ENCODE data around the gene NSF.
"Not testable (repeated sequence)": the region's sequence is repeated elsewhere in the genome, so short reads cannot be mapped to it uniquely, and the experiment has no call there.

NSF gene

DNA sequence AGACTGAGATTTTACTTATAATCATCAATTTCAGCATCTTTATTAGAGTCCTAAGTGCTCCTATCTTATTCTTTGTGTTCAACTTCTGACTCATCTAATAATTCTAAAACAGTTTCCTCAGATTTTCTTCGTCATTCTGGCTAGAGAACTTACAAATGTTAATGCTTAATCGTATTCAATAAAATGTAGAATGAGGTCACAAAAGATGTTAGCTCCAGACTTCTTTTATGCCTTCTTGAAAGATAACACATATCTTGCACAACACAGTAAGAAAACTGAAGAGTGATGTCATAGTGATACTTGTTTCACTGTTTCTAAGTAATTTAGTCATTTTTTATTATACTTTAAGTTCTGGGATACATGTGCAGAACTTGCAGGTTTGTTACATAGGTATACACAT is 93.2 kb downstream of the NSF start:
- H3K4me3 ChIP-seq (ENCODE audit: control insufficient read depth, low read depth, low read length); DNase-seq (ENCODE audit: low read depth): not testable (repeated sequence)

GRCh38 chr17:46685284-46685683 is 94.8 kb downstream of the NSF start:
- not testable (repeated sequence) for DNase-seq (ENCODE audit: low read depth); H3K4me3 ChIP-seq (ENCODE audit: control insufficient read depth, low read depth, low read length)

- not testable (repeated sequence) for DNase-seq (ENCODE audit: low read depth); H3K4me3 ChIP-seq (ENCODE audit: control insufficient read depth, low read depth, low read length)
These were observed 101.7 kb downstream of the NSF start for GRCh38 chr17:46692196-46692595.

DNA sequence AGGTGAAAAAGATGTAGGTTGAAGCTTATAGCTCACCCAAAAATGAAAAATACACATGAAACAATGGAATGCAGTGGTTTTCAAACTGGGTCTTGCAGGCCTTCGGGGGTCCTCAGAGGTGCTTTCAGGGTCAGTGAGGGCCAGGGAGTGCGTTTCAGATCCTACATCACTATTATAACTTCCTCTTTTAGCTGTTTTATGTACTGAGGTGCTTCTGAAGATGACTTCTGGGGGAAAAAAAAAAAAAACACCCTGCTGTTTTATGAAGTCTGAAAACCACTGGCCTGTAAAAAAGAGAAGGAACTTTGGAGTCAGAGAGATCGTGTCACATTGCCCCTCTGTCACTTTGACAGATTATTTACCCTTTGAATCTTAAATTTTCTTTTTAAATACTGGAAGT is 102.8 kb downstream of the NSF start:
- H3K4me3 ChIP-seq (ENCODE audit: control insufficient read depth, low read depth, low read length); DNase-seq (ENCODE audit: low read depth): not testable (repeated sequence)

DNA sequence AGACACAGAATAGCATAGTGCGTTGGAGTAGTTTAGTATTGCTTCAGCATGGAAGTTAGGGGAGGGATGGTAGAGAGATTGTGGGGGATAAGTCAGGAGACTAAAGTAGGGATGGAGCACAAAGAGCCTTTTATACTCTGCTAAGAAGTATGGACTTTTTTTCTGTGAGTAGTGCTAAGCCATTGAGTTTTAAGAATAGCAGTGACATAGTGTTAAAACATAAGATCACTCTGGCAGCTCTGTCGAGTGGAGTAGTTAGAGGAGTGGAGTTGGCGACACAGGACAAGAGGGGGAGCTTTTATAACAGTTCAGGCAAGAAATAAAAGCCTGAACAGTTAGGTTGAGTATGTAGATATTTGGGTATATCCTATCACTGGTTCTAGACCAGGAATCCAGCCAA is 106.1 kb downstream of the NSF start:
- DNase-seq (ENCODE audit: low read depth); H3K4me3 ChIP-seq (ENCODE audit: control insufficient read depth, low read depth, low read length): not testable (repeated sequence)

DNA sequence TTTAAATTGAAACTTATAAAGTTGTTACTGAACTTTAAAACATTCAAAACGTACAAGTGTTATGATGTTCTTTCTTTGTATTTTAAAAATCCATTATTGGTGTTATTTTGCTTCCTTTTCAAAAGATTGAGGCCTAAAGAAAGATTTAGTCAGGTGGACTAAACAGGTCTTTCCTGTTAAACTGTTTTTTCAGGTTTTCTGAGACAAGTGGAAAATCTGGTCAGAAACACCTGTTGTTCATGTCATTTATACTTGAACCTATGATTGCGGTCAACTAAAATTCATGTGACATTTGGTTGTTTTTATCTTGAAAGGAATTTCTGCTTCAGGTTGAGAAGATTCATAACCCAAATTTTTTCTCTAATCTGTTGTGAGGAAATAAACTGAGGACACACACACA is 108.5 kb downstream of the NSF start:
- not testable (repeated sequence) for DNase-seq (ENCODE audit: low read depth); H3K4me3 ChIP-seq (ENCODE audit: control insufficient read depth, low read depth, low read length)

GRCh38 chr17:46717999-46718398 is 127.5 kb downstream of the NSF start:
- DNase-seq (ENCODE audit: low read depth), result no peak
- H3K4me3 ChIP-seq (ENCODE audit: control insufficient read depth, low read depth, low read length), result no peak overlapping the region
- TF ChIP-seq, protein P1, sequence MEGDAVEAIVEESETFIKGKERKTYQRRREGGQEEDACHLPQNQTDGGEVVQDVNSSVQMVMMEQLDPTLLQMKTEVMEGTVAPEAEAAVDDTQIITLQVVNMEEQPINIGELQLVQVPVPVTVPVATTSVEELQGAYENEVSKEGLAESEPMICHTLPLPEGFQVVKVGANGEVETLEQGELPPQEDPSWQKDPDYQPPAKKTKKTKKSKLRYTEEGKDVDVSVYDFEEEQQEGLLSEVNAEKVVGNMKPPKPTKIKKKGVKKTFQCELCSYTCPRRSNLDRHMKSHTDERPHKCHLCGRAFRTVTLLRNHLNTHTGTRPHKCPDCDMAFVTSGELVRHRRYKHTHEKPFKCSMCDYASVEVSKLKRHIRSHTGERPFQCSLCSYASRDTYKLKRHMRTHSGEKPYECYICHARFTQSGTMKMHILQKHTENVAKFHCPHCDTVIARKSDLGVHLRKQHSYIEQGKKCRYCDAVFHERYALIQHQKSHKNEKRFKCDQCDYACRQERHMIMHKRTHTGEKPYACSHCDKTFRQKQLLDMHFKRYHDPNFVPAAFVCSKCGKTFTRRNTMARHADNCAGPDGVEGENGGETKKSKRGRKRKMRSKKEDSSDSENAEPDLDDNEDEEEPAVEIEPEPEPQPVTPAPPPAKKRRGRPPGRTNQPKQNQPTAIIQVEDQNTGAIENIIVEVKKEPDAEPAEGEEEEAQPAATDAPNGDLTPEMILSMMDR (IDR thresholded peaks at IDR 0.05; ENCODE audit: control insufficient read depth, insufficient read depth, low read depth, low read length, missing control alignments), result no peak

DNA sequence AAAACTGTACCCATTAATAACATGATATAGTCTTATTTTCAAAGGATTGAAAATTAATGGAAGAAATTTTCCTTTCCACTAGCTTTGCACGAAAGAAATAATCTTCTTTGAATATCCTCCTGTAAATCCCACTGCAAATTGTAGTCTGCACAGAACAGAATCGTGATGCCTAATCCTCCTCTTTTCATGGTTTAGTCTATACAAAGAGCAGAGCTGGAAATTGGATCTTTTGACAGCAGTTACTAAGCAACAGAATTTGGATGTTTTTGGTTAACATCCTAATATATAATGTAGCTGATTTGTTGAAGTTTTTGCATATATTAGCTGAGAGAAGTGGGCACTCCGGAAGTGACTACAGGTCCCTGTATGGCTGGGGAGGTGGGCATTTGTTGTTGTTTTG is 129.4 kb downstream of the NSF start:
- TF ChIP-seq, protein P1 (IDR thresholded peaks at IDR 0.05; ENCODE audit: control insufficient read depth, insufficient read depth, low read depth, low read length, missing control alignments), result no peak
- DNase-seq (ENCODE audit: low read depth), result no peak
- no peak overlapping the region for H3K4me3 ChIP-seq (ENCODE audit: control insufficient read depth, low read depth, low read length)

GRCh38 chr17:46720408-46720807 is 129.9 kb downstream of the NSF start:
- no peak for DNase-seq (ENCODE audit: low read depth)
- no peak overlapping the region for H3K4me3 ChIP-seq (ENCODE audit: control insufficient read depth, low read depth, low read length)
- TF ChIP-seq, protein P1 (IDR thresholded peaks at IDR 0.05; ENCODE audit: control insufficient read depth, insufficient read depth, low read depth, low read length, missing control alignments), result no peak

GRCh38 chr17:46722662-46723285 is 132.3 kb downstream of the NSF start:
- H3K4me3 ChIP-seq (ENCODE audit: control insufficient read depth, low read depth, low read length), result no peak overlapping the region
- TF ChIP-seq, protein P1 (IDR thresholded peaks at IDR 0.05; ENCODE audit: control insufficient read depth, insufficient read depth, low read depth, low read length, missing control alignments), result no peak
- DNase-seq (ENCODE audit: low read depth), result no peak

All from AG09309 (cell line).